Stomach (tissue), 9 donors: Measurements from ENCODE around the gene CACNB2. TPM values are rescaled to one million over a fixed set of nuclear protein-coding genes. Genes with fewer than 3 reads are reported as not detected.

Source experiments
- DNase-seq, 2 donors: peaks; one replicate each; pipeline versions ENCODE4 v3.0.0 to v3.0.0-alpha.2; 2013 to 2019
- H3K27ac ChIP-seq, 5 donors: fragments of 200-600 bp in 4 of 5; sonication (generic) in 4 of 5; one replicate each; pipeline ENCODE4 v1.5.1; 2013 to 2019; ENCODE audit warnings: mild to moderate bottlenecking in 1 of 5, moderate library complexity in 1 of 5
- H3K27me3 ChIP-seq, 3 donors: fragments of 200-600 bp; sonication (generic); one replicate each; pipeline ENCODE4 v1.5.1; 2017 to 2019; ENCODE audit warnings: mixed run types in 1 of 3
- H3K36me3 ChIP-seq, 4 donors: fragments of 200-600 bp; sonication (generic); 1 replicate in 3 of 4; 2 replicates in 1 of 4; pipeline ENCODE4 v1.5.1; 2016 to 2019
- H3K4me1 ChIP-seq, 4 donors: fragments of 200-600 bp; sonication (generic); one replicate each; pipeline ENCODE4 v1.5.1; 2016 to 2019
- H3K4me3 ChIP-seq, 4 donors: fragments of 200-600 bp; sonication (generic) in 3 of 4; one replicate each; pipeline ENCODE4 v1.5.1; 2016 to 2019; ENCODE audit warnings: mild to moderate bottlenecking in 1 of 4
- H3K9me3 ChIP-seq, 4 donors: fragments of 200-600 bp; sonication (generic); one replicate each; pipeline ENCODE4 v1.5.1; 2016 to 2019
- EP300 ChIP-seq: sonication (generic); formaldehyde crosslinking; IDR thresholded peaks from one replicate; pipeline ENCODE4 v1.6.1; 2017; ENCODE audit warnings: antibody characterized with exemption
- POLR2A ChIP-seq, 4 donors: fragments of 450-650 bp; IDR thresholded peaks; one replicate each; pipeline ENCODE4 v1.6.1; 2016; ENCODE audit warnings: antibody characterized with exemption in 4 of 4, control low read depth in 2 of 4, mild to moderate bottlenecking in 1 of 4, moderate library complexity in 1 of 4
- POLR2AphosphoS5 ChIP-seq, 3 donors: sonication (generic); formaldehyde crosslinking; IDR thresholded peaks; one replicate each; pipeline ENCODE4 v1.6.1; 2016; ENCODE audit warnings: antibody characterized with exemption in 3 of 3
- WGBS, 5 donors: extraction: QIAGEN DNeasy Blood & Tissue Kit in 3 of 5; methylation state at CpG; one replicate each; pipeline versions ENCODE4 v1.1.5 to v1.1.7; 2013 to 2018; 5-methylcytosine and 5-hydroxymethylcytosine counted together
- intact Hi-C: fragments of 100-400 bp; cut with DNase I; formaldehyde crosslinking; loops from one replicate; pipeline ENCODE4 v1.15.1; 2023; ENCODE audit warnings: low total_unique reads
- polyA plus RNA-seq, 3 donors: library from polyadenylated mRNA; stranded (reverse); fragments of 200-250 nt; gene quantifications; one replicate each; pipeline ENCODE4 v1.2.3, GENCODE V29; 2013
- total RNA-seq, 5 donors: library from RNA; depleted of rRNA; stranded (reverse); fragments of >200 nt; gene quantifications; one replicate each; pipeline versions ENCODE4 v1.1.0 to v1.2.3, GENCODE V29; 2014 to 2016
- TF ChIP-seq, protein P1 (sequence below), 7 experiments: fragments of 450-650 bp in 4 of 7; fragments of 200-600 bp in 3 of 7; sonication (generic) in 3 of 7; IDR thresholded peaks; one replicate each; pipeline ENCODE4 v1.5.1; 2016 to 2019; ENCODE audit warnings: antibody characterized with exemption in 7 of 7, control low read depth in 2 of 7, mild to moderate bottlenecking in 1 of 7
- donor health status: healthy with polysubstance abuse.
- donor health status: Bipolar disorder and iron deficiency.
- donor health status: healthy.

CACNB2 gene
- total and polyA plus RNA-seq, 8 donors: 0.31 to 42.9 (median 14.3) TPM

DNA sequence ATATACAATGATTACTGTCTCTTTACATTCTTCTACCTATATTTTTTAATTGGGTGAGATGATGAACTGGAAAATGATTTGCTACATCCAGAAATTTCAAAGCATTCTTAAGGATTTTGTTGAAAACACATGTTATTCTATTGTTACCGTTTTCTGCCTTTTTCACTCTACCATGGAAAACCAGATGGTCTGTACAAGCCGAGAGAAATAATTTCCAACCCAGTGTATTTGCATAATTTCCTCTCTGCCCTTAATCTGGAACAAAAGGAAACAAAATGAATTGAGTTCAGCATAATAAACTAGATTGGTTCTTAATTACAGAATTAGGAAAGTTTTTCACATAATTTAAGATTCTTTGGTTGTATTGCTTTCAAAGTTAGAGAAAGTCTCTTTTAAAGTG, 211.2 kb downstream of the CACNB2 start:
- Histone ChIP-seq H3K9me3 (no peaks in the 10 kb centered on the region), H3K4me1 (no peaks in the 10 kb centered on the region), H3K27me3 (no peaks in the 10 kb centered on the region), H3K4me3 (no peak overlapping the region), H3K36me3 (no peaks in the 10 kb centered on the region), H3K27ac (no peak overlapping the region)
- intact Hi-C loops: no loop called here
- TF ChIP-seq EP300 (no peak), POLR2A (IDR thresholded peaks at IDR 0.05) (no peak), POLR2AphosphoS5 (IDR thresholded peaks at IDR 0.05) (no peak)
- TF ChIP-seq, protein P1, sequence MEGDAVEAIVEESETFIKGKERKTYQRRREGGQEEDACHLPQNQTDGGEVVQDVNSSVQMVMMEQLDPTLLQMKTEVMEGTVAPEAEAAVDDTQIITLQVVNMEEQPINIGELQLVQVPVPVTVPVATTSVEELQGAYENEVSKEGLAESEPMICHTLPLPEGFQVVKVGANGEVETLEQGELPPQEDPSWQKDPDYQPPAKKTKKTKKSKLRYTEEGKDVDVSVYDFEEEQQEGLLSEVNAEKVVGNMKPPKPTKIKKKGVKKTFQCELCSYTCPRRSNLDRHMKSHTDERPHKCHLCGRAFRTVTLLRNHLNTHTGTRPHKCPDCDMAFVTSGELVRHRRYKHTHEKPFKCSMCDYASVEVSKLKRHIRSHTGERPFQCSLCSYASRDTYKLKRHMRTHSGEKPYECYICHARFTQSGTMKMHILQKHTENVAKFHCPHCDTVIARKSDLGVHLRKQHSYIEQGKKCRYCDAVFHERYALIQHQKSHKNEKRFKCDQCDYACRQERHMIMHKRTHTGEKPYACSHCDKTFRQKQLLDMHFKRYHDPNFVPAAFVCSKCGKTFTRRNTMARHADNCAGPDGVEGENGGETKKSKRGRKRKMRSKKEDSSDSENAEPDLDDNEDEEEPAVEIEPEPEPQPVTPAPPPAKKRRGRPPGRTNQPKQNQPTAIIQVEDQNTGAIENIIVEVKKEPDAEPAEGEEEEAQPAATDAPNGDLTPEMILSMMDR (IDR thresholded peaks at IDR 0.05): no peak
- WGBS, 5 donors: 69 to 76% (median 75%) methylated on average over 2 of the region's 2 CpGs
- no peak for DNase-seq

DNA sequence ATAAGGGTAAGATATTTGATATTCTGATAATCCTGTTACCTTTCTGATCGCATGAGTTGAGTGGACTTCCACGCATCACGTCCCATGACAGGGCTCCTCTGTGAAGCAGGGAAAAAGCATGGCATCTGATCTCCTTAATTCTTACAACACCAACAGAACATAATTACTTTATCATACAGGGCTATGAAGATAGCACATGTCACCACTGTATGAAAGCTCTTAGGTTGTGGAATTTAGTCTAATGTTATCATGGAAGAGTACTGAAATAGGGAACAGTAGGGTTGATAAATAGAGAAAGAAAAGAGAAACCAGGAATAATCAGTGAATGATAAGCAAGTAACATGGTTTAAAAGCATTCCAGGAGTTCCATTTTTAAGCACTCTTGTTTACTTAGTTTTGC, 212.0 kb downstream of the CACNB2 start:
- Histone ChIP-seq H3K9me3 (no peaks in the 10 kb centered on the region), H3K36me3 (no peaks in the 10 kb centered on the region), H3K27me3 (no peaks in the 10 kb centered on the region), H3K27ac (no peak overlapping the region), H3K4me1 (no peaks in the 10 kb centered on the region), H3K4me3 (no peak overlapping the region)
- no peak for TF ChIP-seq POLR2A (IDR thresholded peaks at IDR 0.05)
- intact Hi-C loops: no loop called here
- 64 to 85% (median 82%) methylated on average over 3 of the region's 3 CpGs for WGBS, 5 donors
- DNase-seq: no peak

DNA sequence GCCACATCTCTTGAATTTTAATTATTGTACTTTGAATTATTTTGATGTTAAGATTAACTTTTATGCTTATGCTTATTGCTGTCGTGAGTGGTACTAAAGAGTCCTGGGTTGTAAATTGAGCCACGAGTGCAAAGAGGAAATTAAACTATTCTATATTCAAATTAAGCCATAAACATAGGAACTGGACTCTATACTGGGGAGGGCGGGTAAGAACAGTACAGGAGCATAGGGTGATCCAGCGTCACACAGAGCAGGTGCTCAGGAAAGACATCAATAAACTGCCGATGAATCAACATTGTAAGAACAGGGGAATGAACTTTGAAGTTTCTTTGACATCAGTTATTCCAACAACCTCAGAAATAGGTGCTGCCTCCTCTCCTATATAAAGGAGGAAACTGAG, 219.6 kb downstream of the CACNB2 start:
- 72 to 87% (median 81%) methylated on average over 5 of the region's 5 CpGs for WGBS, 5 donors
- DNase-seq: no peak
- TF ChIP-seq POLR2A (IDR thresholded peaks at IDR 0.05): no peak
- TF ChIP-seq EP300: no peak
- TF ChIP-seq, protein P1 (IDR thresholded peaks at IDR 0.05): no peak
- no peak for TF ChIP-seq POLR2AphosphoS5 (IDR thresholded peaks at IDR 0.05)

DNA sequence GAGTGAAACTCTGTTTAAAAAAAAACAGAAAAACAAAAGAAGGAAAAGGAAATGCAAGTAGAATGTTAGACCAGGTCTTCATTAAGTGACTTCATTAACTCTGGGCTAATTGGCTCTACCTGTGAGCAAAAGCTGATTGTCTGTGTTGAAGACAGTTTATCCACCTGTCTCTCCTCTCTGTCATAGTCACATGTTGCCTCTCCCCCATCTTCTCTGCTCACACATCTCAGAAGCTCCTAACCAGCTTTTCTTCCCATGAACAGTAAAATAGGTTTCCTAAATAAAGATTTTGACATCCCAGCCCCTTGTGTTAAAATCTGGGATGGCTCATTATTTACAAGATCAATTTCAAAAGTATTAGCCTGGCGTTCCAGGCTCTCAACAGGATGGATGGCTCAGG, 222.7 kb downstream of the CACNB2 start:
- intact Hi-C loops: no loop called here
- Histone ChIP-seq H3K9me3 (no peaks in the 10 kb centered on the region), H3K27me3 (no peaks in the 10 kb centered on the region), H3K4me1 (peaks cover 0 to 2% (median 0%) of the 10 kb centered on the region in 4 donors), H3K4me3 (no peak overlapping the region), H3K27ac (no peak overlapping the region), H3K36me3 (no peaks in the 10 kb centered on the region)
- TF ChIP-seq, protein P1 (IDR thresholded peaks at IDR 0.05): no peak
- TF ChIP-seq POLR2A (IDR thresholded peaks at IDR 0.05) (no peak), EP300 (no peak), POLR2AphosphoS5 (IDR thresholded peaks at IDR 0.05) (no peak)
- DNase-seq: no peak
- 60 to 80% (median 69%) methylated on average over 1 of the region's 1 CpG for WGBS, 5 donors

More for the DNA sequence above, 219.6 kb downstream of the CACNB2 start:
- no peaks in the 10 kb centered on the region for H3K27me3 ChIP-seq
- no peaks in the 10 kb centered on the region for H3K4me1 ChIP-seq
- intact Hi-C loops: no loop called here
- H3K27ac ChIP-seq: no peak overlapping the region
- H3K36me3 ChIP-seq: no peaks in the 10 kb centered on the region
- no peaks in the 10 kb centered on the region for H3K9me3 ChIP-seq
- H3K4me3 ChIP-seq: no peak overlapping the region

DNA sequence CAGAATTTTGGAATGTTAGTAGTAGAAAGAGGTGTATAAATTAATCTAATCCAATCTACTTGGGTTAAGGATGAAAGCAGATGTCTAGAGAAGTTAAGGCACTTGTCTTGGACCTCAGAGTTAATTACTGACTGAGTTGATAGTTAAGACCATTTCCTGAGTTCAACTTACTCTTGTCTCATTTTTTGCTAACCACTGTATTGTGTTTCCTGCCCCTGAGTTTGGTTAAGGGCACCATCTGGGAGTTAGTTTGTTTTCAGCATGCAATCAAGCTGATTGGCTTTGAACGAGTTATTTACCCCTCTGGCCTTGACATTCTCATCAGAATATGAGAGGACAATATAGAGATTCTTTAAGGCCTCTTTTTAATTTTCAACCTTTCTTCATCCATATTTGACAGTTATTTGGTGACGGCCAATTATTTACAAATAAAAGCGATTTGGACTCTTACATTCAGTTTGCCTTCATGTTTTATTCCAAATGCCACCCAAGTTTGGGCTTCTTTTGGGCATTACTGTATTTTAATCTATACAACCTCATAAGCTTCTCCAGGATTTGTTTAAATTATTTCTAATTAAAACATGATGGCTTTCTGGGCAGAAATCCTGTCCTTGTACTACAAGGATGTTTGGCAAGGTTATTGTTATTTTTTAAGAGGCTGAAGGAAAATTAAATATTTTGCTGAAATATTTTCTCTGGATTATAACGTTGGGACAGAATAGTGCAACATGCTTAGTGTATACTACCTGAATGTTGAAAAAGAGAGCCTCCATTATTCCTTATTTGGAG, 225.0 kb downstream of the CACNB2 start:
- intact Hi-C loops: no loop called here
- no peaks in the 10 kb centered on the region for H3K9me3 ChIP-seq
- 54 to 66% (median 63%) methylated on average over 4 of the region's 4 CpGs for WGBS, 5 donors
- no peaks in the 10 kb centered on the region for H3K36me3 ChIP-seq
- peaks cover 0 to 6% (median 0%) of the 10 kb centered on the region in 4 donors for H3K4me1 ChIP-seq
- TF ChIP-seq POLR2AphosphoS5 (IDR thresholded peaks at IDR 0.05) (no peak), POLR2A (IDR thresholded peaks at IDR 0.05) (no peak), EP300 (no peak)
- TF ChIP-seq, protein P1 (IDR thresholded peaks at IDR 0.05): no peak
- no peak overlapping the region for H3K4me3 ChIP-seq
- no peak overlapping the region for H3K27ac ChIP-seq
- no peaks in the 10 kb centered on the region for H3K27me3 ChIP-seq
- DNase-seq: no peak
